HS-27A (cell line): ENCODE measurements around the gene RNFT1.
"Not testable (repeated sequence)": the region's sequence is repeated elsewhere in the genome, so short reads cannot be mapped to it uniquely, and the experiment has no call there.

Source experiments
- DNase-seq: peaks from one replicate; pipeline ENCODE4 v3.0.0-alpha.2; 2012; ENCODE audit warnings: low read depth, missing footprints

RNFT1 gene

GRCh38 chr17:59964482-59965328 lies at the start of gene RNFT1:
Gene RNFT1 (minus strand): TSS chr17:59964740. CDS start chr17:59964663, 77 bp downstream.
- DNase-seq: peak; percentile 43

GRCh38 chr17:60009326-60009725 lies 44.8 kb upstream of the RNFT1 start:
- DNase-seq: not testable (repeated sequence)

GRCh38 chr17:60008377-60008776 lies 43.8 kb upstream of the RNFT1 start:
- DNase-seq: not testable (repeated sequence)

- no peak for DNase-seq
These were observed 41.6 kb upstream of the RNFT1 start for GRCh38 chr17:60006160-60006559.

- DNase-seq: not testable (repeated sequence)
These were observed 40.0 kb upstream of the RNFT1 start for GRCh38 chr17:60004561-60004960.

- DNase-seq: not testable (repeated sequence)
These were observed 37.9 kb upstream of the RNFT1 start for GRCh38 chr17:60002405-60002804.

- not testable (repeated sequence) for DNase-seq
These were observed 32.1 kb upstream of the RNFT1 start for GRCh38 chr17:59996608-59997007.

GRCh38 chr17:59975166-59975565 lies 10.6 kb upstream of the RNFT1 start:
- not testable (repeated sequence) for DNase-seq

GRCh38 chr17:59973483-59973882 lies 8.9 kb upstream of the RNFT1 start:
- not testable (repeated sequence) for DNase-seq

- no peak for DNase-seq
These were observed 8.2 kb upstream of the RNFT1 start for GRCh38 chr17:59972778-59973177.

GRCh38 chr17:59971771-59972170 lies 7.2 kb upstream of the RNFT1 start:
- not testable (repeated sequence) for DNase-seq

GRCh38 chr17:59963738-59964481 lies 630 bp downstream of the RNFT1 start:
- peak; percentile 36 for DNase-seq

GRCh38 chr17:59962739-59963318 lies 1.7 kb downstream of the RNFT1 start:
- no peak for DNase-seq

- not testable (repeated sequence) for DNase-seq
These were observed 5.0 kb downstream of the RNFT1 start for GRCh38 chr17:59959574-59959973.

- no peak for DNase-seq
These were observed 9.7 kb downstream of the RNFT1 start for GRCh38 chr17:59954856-59955255.

- no peak for DNase-seq
These were observed 14.5 kb downstream of the RNFT1 start for GRCh38 chr17:59950049-59950448.

- DNase-seq: not testable (repeated sequence)
These were observed 17.2 kb downstream of the RNFT1 start for GRCh38 chr17:59947310-59947709.

- not testable (repeated sequence) for DNase-seq
These were observed 18.1 kb downstream of the RNFT1 start for GRCh38 chr17:59946433-59946832.

GRCh38 chr17:59941131-59941530 lies 23.4 kb downstream of the RNFT1 start:
- DNase-seq: no peak

- not testable (repeated sequence) for DNase-seq
These were observed 23.8 kb downstream of the RNFT1 start for GRCh38 chr17:59940697-59941096.

- DNase-seq: not testable (repeated sequence)
These were observed 31.2 kb downstream of the RNFT1 start for GRCh38 chr17:59933317-59933716.

GRCh38 chr17:59930768-59931167 lies 33.8 kb downstream of the RNFT1 start:
- DNase-seq: not testable (repeated sequence)

GRCh38 chr17:59930121-59930520 lies 34.4 kb downstream of the RNFT1 start:
- not testable (repeated sequence) for DNase-seq
